ENCODE data around the gene AIPL1. TPM values are rescaled to one million over a fixed set of nuclear protein-coding genes. Genes with fewer than 3 reads are reported as not detected.
"Not testable (repeated sequence)": the region's sequence is repeated elsewhere in the genome, so short reads cannot be mapped to it uniquely, and the experiment has no call there.

AIPL1 gene
- total RNA-seq, result not detected in 2 replicates

DNA sequence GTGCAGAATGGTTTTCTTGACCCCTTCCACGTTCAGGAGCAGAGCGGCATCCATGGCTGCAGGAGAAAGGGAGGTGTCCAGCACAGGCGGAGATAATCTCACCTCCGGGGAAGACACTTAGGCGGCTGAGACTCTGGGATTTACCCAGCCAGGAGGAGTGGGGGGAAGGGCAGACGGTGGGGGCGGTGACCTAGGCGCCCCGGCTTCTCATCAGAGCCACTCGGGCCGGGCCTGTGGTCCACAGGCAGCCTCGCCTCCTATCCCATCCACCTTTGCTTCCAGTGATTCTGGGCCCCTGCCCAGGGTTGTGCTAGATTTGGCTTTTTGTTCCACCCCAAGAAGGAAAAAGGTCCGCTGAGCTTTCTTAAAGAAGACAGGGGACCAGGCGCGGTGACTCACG, at the start of gene AIPL1:
Gene AIPL1, minus strand, starts transcription at position 71 of the 400 bp plus-strand sequence. Its CDS starts 17 bp downstream, at position 54.
- peaks cover 16% of the 10 kb centered on the region for H3K9me3 Mint-ChIP-seq
- H3K4me1 Mint-ChIP-seq (ENCODE audit: low read depth), result no peaks in the 10 kb centered on the region
- no peak for DNase-seq (ENCODE audit: low spot score)
- no peaks in the 10 kb centered on the region for H3K36me3 Mint-ChIP-seq (ENCODE audit: low read depth)
- intact Hi-C loops (cut with micrococcal nuclease), result loop anchor here (5.0 kb wide), 2 partner anchors 728 to 1188 kb away; no protein-coding TSS in a partner anchor
- no peak within 1 kb of the TSS for H3K27ac Mint-ChIP-seq
- no peak within 1 kb of the TSS for H3K4me3 Mint-ChIP-seq
- H3K27me3 Mint-ChIP-seq (ENCODE audit: insufficient read depth), result peaks cover 50% of the 10 kb centered on the region

DNA sequence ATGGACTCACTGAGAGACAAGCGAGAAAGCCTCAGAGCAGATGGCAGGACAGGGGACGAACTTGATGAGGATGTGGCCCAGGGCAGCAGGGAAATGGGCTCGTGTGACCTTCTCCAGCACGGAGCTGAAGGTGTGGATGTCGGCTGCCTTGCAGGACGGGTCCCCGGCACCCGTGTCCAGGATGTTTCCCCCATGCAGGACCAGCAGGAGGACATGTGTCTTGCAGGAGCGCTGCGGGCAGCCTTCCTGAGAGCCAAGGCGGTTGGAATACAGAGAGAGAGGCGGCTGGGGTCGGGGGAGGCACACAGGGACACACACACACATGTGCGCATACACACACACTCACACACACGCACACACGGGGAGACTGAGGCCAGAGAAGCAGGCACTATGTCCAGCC, 48.6 kb upstream of the AIPL1 start:
- Mint-ChIP-seq H3K4me3 (no peak overlapping the region), H3K27ac (no peak overlapping the region), H3K4me1 (ENCODE audit: low read depth) (no peaks in the 10 kb centered on the region), H3K9me3 (no peaks in the 10 kb centered on the region), H3K27me3 (ENCODE audit: insufficient read depth) (peaks cover 7% of the 10 kb centered on the region), H3K36me3 (ENCODE audit: low read depth) (no peaks in the 10 kb centered on the region)
- DNase-seq (ENCODE audit: low spot score), result no peak
- intact Hi-C loops (cut with micrococcal nuclease), result no loop called here

- H3K36me3 Mint-ChIP-seq (ENCODE audit: low read depth); H3K4me3 Mint-ChIP-seq; DNase-seq (ENCODE audit: low spot score); H3K4me1 Mint-ChIP-seq (ENCODE audit: low read depth); H3K9me3 Mint-ChIP-seq; H3K27ac Mint-ChIP-seq; intact Hi-C loops (cut with micrococcal nuclease); H3K27me3 Mint-ChIP-seq (ENCODE audit: insufficient read depth): not testable (repeated sequence)
These were observed 47.9 kb upstream of the AIPL1 start for GRCh38 chr17:6482796-6483195.

GRCh38 chr17:6482105-6482455, 47.2 kb upstream of the AIPL1 start:
- DNase-seq (ENCODE audit: low spot score), result no peak
- Mint-ChIP-seq H3K36me3 (ENCODE audit: low read depth) (no peaks in the 10 kb centered on the region), H3K27me3 (ENCODE audit: insufficient read depth) (peaks cover 7% of the 10 kb centered on the region), H3K4me1 (ENCODE audit: low read depth) (no peaks in the 10 kb centered on the region), H3K4me3 (no peak overlapping the region), H3K27ac (no peak overlapping the region), H3K9me3 (no peaks in the 10 kb centered on the region)
- intact Hi-C loops (cut with micrococcal nuclease), result no loop called here

- DNase-seq (ENCODE audit: low spot score), result no peak
- H3K9me3 Mint-ChIP-seq, result no peaks in the 10 kb centered on the region
These were observed 45.4 kb upstream of the AIPL1 start for GRCh38 chr17:6480303-6480675.

DNA sequence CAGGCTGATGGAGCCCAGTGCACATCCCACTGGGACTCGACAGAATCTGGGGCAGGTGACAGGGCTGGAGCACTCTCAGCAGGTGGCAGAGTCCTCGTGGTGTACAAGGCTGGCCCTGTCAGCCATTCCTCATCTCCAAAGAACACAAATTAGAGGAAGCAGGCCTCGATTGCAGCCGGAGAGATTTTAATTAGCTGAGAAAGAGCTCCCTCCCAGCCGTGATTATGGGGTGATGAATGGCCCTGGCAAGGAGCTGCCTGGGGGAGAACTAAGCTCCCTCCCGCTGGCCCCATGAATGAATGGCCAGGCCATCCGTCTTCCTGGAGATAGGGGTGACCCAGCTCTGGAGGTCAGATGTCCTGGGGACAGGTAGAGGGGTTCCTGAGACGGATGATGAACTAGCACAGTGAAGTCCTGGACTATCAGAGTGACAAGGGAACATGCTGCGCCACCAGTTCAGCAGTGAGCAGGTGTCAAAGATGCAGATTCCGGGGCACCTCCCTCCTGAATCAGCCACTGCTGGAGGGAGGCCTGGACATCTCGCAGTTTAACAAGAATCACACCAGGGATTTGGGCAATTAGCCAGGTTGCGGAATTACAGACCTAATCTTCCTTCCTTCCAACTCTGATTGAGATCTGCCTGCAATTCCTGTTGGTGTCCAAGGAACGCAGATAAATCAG, 44.8 kb upstream of the AIPL1 start:
- Mint-ChIP-seq H3K27me3 (ENCODE audit: insufficient read depth) (peaks cover 3% of the 10 kb centered on the region), H3K27ac (no peak overlapping the region), H3K4me1 (ENCODE audit: low read depth) (no peaks in the 10 kb centered on the region), H3K36me3 (ENCODE audit: low read depth) (no peaks in the 10 kb centered on the region), H3K4me3 (no peak overlapping the region), H3K9me3 (no peaks in the 10 kb centered on the region)
- DNase-seq (ENCODE audit: low spot score), result no peak
- intact Hi-C loops (cut with micrococcal nuclease), result no loop called here

More at GRCh38 chr17:6480303-6480675, 45.4 kb upstream of the AIPL1 start:
- Mint-ChIP-seq H3K27ac (no peak overlapping the region), H3K36me3 (ENCODE audit: low read depth) (no peaks in the 10 kb centered on the region), H3K27me3 (ENCODE audit: insufficient read depth) (peaks cover 5% of the 10 kb centered on the region), H3K4me1 (ENCODE audit: low read depth) (no peaks in the 10 kb centered on the region), H3K4me3 (no peak overlapping the region)
- intact Hi-C loops (cut with micrococcal nuclease), result no loop called here

DNA sequence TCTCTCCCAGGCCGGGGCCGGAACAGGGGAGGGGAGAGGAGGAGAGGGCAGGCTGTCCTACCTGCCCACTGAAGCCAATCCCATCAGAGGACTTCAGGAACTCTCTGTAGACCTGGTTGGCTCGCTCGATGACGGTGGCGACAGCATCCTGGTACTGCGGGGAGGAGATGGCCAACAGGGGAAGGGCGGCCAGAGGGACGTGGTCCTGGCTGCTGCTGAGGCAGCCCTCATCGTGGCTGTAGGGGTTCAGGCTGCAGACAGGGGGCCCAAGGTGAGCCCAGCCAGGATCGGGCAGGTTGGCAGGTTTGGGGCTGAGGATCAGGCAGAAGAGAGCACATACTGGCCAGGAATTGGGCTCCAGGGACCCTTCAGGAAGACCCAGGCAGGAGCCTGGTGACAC, 43.6 kb upstream of the AIPL1 start:
- H3K9me3 Mint-ChIP-seq, result no peaks in the 10 kb centered on the region
- no peak for DNase-seq (ENCODE audit: low spot score)
- no peaks in the 10 kb centered on the region for H3K4me1 Mint-ChIP-seq (ENCODE audit: low read depth)
- intact Hi-C loops (cut with micrococcal nuclease), result no loop called here
- H3K27me3 Mint-ChIP-seq (ENCODE audit: insufficient read depth), result peaks cover 3% of the 10 kb centered on the region
- H3K4me3 Mint-ChIP-seq, result no peak overlapping the region
- no peaks in the 10 kb centered on the region for H3K36me3 Mint-ChIP-seq (ENCODE audit: low read depth)
- H3K27ac Mint-ChIP-seq, result no peak overlapping the region

- H3K9me3 Mint-ChIP-seq, result no peaks in the 10 kb centered on the region
- no peak for DNase-seq (ENCODE audit: low spot score)
- H3K4me3 Mint-ChIP-seq, result no peak overlapping the region
- intact Hi-C loops (cut with micrococcal nuclease), result no loop called here
- H3K36me3 Mint-ChIP-seq (ENCODE audit: low read depth), result no peaks in the 10 kb centered on the region
- H3K27me3 Mint-ChIP-seq (ENCODE audit: insufficient read depth), result peaks cover 3% of the 10 kb centered on the region
- no peak overlapping the region for H3K27ac Mint-ChIP-seq
- H3K4me1 Mint-ChIP-seq (ENCODE audit: low read depth), result no peaks in the 10 kb centered on the region
These were observed 43.0 kb upstream of the AIPL1 start for GRCh38 chr17:6477831-6478383.

GRCh38 chr17:6476810-6477179, 41.9 kb upstream of the AIPL1 start:
- no peaks in the 10 kb centered on the region for H3K36me3 Mint-ChIP-seq (ENCODE audit: low read depth)
- no peak for DNase-seq (ENCODE audit: low spot score)

DNA sequence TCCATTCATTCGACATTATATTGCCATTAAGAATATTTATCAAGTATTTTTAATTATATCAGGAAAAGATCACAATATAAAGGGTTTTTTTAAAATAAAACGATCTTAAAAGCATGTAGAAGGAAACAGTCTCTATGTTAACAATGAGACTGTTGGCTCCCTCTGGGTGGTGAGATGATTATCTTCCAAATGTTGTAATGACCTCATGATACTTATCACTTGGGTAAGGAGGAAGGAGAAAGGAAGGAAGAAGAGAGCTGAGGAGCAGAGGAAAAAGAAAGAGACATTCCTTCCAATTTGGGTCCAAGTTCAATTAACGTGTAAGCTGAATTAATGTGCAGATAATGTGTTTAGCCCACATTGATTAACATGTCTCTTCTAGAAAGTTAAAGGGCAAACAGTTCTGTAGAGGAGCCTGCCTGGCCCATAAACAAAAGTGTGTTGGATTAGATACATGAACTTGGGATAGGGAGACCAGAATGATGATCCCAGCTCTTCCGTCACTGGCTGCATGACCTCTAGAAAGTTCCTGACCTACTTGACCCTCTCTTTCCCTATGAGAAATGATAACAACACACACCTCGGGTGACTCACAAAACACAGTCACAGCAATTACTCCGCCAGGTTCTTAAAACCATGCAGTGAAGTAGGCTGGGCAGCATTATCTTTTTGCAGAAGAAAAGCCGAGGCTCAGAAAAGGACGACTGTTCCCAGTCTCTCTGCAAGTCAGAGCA, 41.3 kb upstream of the AIPL1 start:
- Mint-ChIP-seq H3K27me3 (ENCODE audit: insufficient read depth) (no peaks in the 10 kb centered on the region), H3K36me3 (ENCODE audit: low read depth) (no peaks in the 10 kb centered on the region), H3K4me3 (no peak overlapping the region), H3K9me3 (no peaks in the 10 kb centered on the region), H3K4me1 (ENCODE audit: low read depth) (no peaks in the 10 kb centered on the region), H3K27ac (no peak overlapping the region)
- DNase-seq (ENCODE audit: low spot score), result no peak
- intact Hi-C loops (cut with micrococcal nuclease), result no loop called here

More at GRCh38 chr17:6476810-6477179, 41.9 kb upstream of the AIPL1 start:
- intact Hi-C loops (cut with micrococcal nuclease), result no loop called here
- Mint-ChIP-seq H3K9me3 (no peaks in the 10 kb centered on the region), H3K4me1 (ENCODE audit: low read depth) (no peaks in the 10 kb centered on the region), H3K27ac (no peak overlapping the region), H3K27me3 (ENCODE audit: insufficient read depth) (no peaks in the 10 kb centered on the region), H3K4me3 (no peak overlapping the region)

DNA sequence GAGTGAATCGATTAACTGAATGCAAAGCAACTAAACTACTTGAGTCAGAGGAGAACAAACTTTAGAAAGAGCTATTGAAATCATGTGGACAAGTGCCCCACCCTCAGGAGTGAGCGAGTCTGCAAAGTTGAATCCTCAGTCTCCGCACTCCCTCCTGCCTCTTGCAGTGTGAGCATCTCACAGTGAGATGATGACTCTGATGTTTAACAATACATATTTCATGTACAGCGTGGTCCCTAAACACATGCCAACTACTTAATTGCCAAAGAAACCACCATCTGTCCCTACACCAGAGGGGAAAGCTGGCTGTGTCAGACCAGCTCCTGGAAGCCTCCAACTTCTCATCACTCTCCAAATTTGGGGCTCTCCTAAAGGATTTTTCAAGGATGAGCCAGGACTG, 40.5 kb upstream of the AIPL1 start:
- no peak for DNase-seq (ENCODE audit: low spot score)
- no peak overlapping the region for H3K27ac Mint-ChIP-seq
- H3K36me3 Mint-ChIP-seq (ENCODE audit: low read depth), result no peaks in the 10 kb centered on the region
- no peaks in the 10 kb centered on the region for H3K9me3 Mint-ChIP-seq
- no peaks in the 10 kb centered on the region for H3K27me3 Mint-ChIP-seq (ENCODE audit: insufficient read depth)
- intact Hi-C loops (cut with micrococcal nuclease), result no loop called here
- no peak overlapping the region for H3K4me3 Mint-ChIP-seq
- H3K4me1 Mint-ChIP-seq (ENCODE audit: low read depth), result no peaks in the 10 kb centered on the region

- DNase-seq (ENCODE audit: low spot score), result no peak
- Mint-ChIP-seq H3K4me3 (no peak overlapping the region), H3K27ac (no peak overlapping the region), H3K27me3 (ENCODE audit: insufficient read depth) (no peaks in the 10 kb centered on the region), H3K4me1 (ENCODE audit: low read depth) (no peaks in the 10 kb centered on the region), H3K9me3 (no peaks in the 10 kb centered on the region), H3K36me3 (ENCODE audit: low read depth) (no peaks in the 10 kb centered on the region)
- intact Hi-C loops (cut with micrococcal nuclease), result loop anchor here (5.0 kb wide), 1 partner anchor 282 kb away; the partner anchor contains the start of gene XAF1
These were observed 40.0 kb upstream of the AIPL1 start for GRCh38 chr17:6474906-6475305.

- Mint-ChIP-seq H3K4me1 (ENCODE audit: low read depth) (no peaks in the 10 kb centered on the region), H3K9me3 (no peaks in the 10 kb centered on the region), H3K27me3 (ENCODE audit: insufficient read depth) (no peaks in the 10 kb centered on the region), H3K4me3 (no peak overlapping the region), H3K36me3 (ENCODE audit: low read depth) (no peaks in the 10 kb centered on the region), H3K27ac (no peak overlapping the region)
- intact Hi-C loops (cut with micrococcal nuclease), result loop anchor here (5.0 kb wide), 1 partner anchor 283 kb away; the partner anchor contains the start of gene XAF1
- no peak for DNase-seq (ENCODE audit: low spot score)
These were observed 39.5 kb upstream of the AIPL1 start for GRCh38 chr17:6474376-6474775.

All from activated T-helper 1 cell treated with anti-CD3 and anti-CD28 coated beads, Interleukin-12 subunit alpha, Interleukin-12 subunit beta, Interleukin-2, Interleukin-4 antibody, amounts not matched to agents 30 ng/mL and 10 ng/mL and 1 ng/mL, durations not matched to agents 14 hours and 24 hours and 36 hours (primary cell).